Testis (tissue), 3 donors: Measurements from ENCODE around the gene ERBB2. TPM values are rescaled to one million over a fixed set of nuclear protein-coding genes. Genes with fewer than 3 reads are reported as not detected.

Experiments used
- DNase-seq: peaks from one replicate; pipeline ENCODE4 v3.0.0-alpha.2; 2019
- H3K27ac ChIP-seq, 2 donors: fragments of 200-600 bp; sonication (generic); one replicate each; pipeline ENCODE4 v1.5.1; 2019
- H3K27me3 ChIP-seq: fragments of 200-600 bp; sonication (generic); one replicate; pipeline ENCODE4 v1.5.1; 2019
- H3K36me3 ChIP-seq: fragments of 200-600 bp; sonication (generic); one replicate; pipeline ENCODE4 v1.5.1; 2017; ENCODE audit warnings: low read depth; ENCODE audit errors: missing control alignments
- H3K4me1 ChIP-seq: fragments of 200-600 bp; sonication (generic); one replicate; pipeline ENCODE4 v1.5.1; 2019
- H3K4me3 ChIP-seq, 2 donors: fragments of 200-600 bp; sonication (generic); one replicate each; pipeline ENCODE4 v1.5.1; 2017 to 2019
- H3K9me3 ChIP-seq: fragments of 200-600 bp; sonication (generic); one replicate; pipeline ENCODE4 v1.5.1; 2017
- POLR2A ChIP-seq: fragments of 450-650 bp; IDR thresholded peaks from one replicate; pipeline ENCODE4 v1.6.1; 2017; ENCODE audit warnings: antibody characterized with exemption, mild to moderate bottlenecking, moderate library complexity
- WGBS, 2 donors: methylation state at CpG; one replicate each; pipeline ENCODE4 v1.1.5; 2018; 5-methylcytosine and 5-hydroxymethylcytosine counted together
- intact Hi-C: fragments of 100-400 bp; cut with DNase I; formaldehyde crosslinking; loops from one replicate; pipeline ENCODE4 v1.15.1; 2023; ENCODE audit warnings: low total_unique reads
- polyA plus RNA-seq: library from polyadenylated mRNA; stranded (reverse); fragments of 350-450 nt; fragmentation: Illumina TruSeq; extraction: RNeasy Lipid Tissue Mini Kit (QIAGEN cat#74804); gene quantifications from one replicate; pipeline ENCODE4 v1.2.3, GENCODE V29; 2014; ENCODE audit warnings: low read depth, low replicate concordance; ENCODE audit not compliant: insufficient read depth
- total RNA-seq, 2 donors: library from RNA; depleted of rRNA; stranded (reverse); fragments of >200 nt; gene quantifications; one replicate each; pipeline ENCODE4 v1.2.3, GENCODE V29; 2016
- TF ChIP-seq, protein P1 (sequence below), 3 experiments: fragments of 450-650 bp in 2 of 3; fragments of 200-600 bp in 1 of 3; sonication (generic) in 1 of 3; IDR thresholded peaks; one replicate each; pipeline ENCODE4 v1.5.1; 2016 to 2019; ENCODE audit warnings: antibody characterized with exemption in 3 of 3, mild to moderate bottlenecking in 2 of 3, moderate library complexity in 1 of 3

Gene ERBB2
- total and polyA plus RNA-seq, 3 donors from 2014 or later = 32.1 to 40.0 (median 32.1) TPM

DNA sequence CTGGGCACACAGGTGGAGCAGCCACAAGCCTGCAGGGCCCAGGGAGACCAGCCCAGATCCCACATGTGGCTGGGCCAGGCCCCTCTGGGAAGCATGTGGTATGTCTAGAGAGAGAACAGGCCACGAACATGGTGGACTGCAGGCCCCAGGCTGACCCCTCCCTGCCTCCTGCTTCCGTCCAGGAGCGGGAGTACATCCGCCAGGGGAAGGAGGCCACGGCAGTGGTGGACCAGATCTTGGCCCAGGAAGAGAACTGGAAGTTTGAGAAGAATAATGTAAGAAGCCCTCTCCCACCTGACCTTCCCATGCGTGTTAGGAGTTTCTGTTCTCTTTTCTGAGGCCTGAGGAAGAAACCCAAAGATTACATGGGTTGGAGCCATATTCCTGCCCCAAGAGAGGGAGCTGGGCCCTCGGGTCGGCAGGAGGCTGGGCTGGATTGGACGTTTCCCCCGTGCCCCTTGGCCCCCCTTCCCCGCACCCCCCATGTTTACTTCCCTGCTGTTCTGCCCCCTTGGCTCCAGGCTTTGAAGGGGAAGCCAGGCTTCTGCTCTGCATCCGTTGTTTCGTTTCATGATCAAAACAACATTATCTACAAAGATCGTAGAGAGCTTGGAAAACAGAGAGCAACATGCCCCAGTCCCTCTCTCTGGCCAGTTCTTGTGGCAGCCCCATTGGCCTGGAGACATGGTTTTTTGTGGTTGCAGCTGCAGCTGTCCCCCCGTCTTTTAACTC lies 40.4 kb upstream of the ERBB2 start:
- intact Hi-C loops = no loop called here
- Histone ChIP-seq H3K9me3 (no peaks in the 10 kb centered on the region), H3K36me3 (no peaks in the 10 kb centered on the region), H3K4me3 (no peak overlapping the region), H3K27ac (peak overlapping the region in 1 of 2 donors; percentile 69), H3K4me1 (peaks cover 4% of the 10 kb centered on the region), H3K27me3 (no peaks in the 10 kb centered on the region)
- WGBS, 2 donors = 57 to 61% methylated on average over 14 to 15 of the region's 15 CpGs
- TF ChIP-seq, protein P1, sequence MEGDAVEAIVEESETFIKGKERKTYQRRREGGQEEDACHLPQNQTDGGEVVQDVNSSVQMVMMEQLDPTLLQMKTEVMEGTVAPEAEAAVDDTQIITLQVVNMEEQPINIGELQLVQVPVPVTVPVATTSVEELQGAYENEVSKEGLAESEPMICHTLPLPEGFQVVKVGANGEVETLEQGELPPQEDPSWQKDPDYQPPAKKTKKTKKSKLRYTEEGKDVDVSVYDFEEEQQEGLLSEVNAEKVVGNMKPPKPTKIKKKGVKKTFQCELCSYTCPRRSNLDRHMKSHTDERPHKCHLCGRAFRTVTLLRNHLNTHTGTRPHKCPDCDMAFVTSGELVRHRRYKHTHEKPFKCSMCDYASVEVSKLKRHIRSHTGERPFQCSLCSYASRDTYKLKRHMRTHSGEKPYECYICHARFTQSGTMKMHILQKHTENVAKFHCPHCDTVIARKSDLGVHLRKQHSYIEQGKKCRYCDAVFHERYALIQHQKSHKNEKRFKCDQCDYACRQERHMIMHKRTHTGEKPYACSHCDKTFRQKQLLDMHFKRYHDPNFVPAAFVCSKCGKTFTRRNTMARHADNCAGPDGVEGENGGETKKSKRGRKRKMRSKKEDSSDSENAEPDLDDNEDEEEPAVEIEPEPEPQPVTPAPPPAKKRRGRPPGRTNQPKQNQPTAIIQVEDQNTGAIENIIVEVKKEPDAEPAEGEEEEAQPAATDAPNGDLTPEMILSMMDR (IDR thresholded peaks at IDR 0.05) = no peak
- TF ChIP-seq POLR2A = no peak
- no peak for DNase-seq

DNA sequence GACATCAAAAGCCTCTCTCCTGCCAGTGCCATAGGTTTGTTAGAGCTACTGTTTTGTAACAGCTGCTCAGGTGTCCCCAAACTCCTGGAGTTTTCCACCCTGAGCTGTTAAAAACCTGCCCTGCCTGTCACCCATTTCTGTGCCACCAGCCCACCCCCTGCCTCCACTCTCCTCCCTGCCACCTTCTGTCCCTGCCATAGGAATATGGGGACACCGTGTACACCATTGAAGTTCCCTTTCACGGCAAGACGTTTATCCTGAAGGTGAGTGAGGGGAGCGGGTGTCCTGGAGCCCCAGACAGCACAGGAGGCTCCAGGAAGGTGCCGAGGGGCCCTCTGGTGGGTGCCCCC lies 39.9 kb upstream of the ERBB2 start:
- no peaks in the 10 kb centered on the region for H3K9me3 ChIP-seq
- 74 to 78% methylated on average over 5 of the region's 5 CpGs for WGBS, 2 donors
- H3K4me1 ChIP-seq = peaks cover 4% of the 10 kb centered on the region
- intact Hi-C loops = no loop called here
- TF ChIP-seq, protein P1 (IDR thresholded peaks at IDR 0.05) = no peak
- TF ChIP-seq POLR2A = no peak
- H3K36me3 ChIP-seq = no peaks in the 10 kb centered on the region
- peak overlapping the region; percentile 24 to 69 for H3K27ac ChIP-seq
- H3K4me3 ChIP-seq = no peak overlapping the region
- no peaks in the 10 kb centered on the region for H3K27me3 ChIP-seq
- no peak for DNase-seq

GRCh38 chr17:39660397-39661385 lies 39.2 kb upstream of the ERBB2 start:
- Histone ChIP-seq H3K36me3 (no peaks in the 10 kb centered on the region), H3K27ac (peak overlapping the region; percentile 24 to 69), H3K27me3 (no peaks in the 10 kb centered on the region), H3K9me3 (no peaks in the 10 kb centered on the region), H3K4me1 (peaks cover 4% of the 10 kb centered on the region), H3K4me3 (no peak overlapping the region)
- intact Hi-C loops = no loop called here
- TF ChIP-seq, protein P1 (IDR thresholded peaks at IDR 0.05) = no peak
- TF ChIP-seq POLR2A = no peak
- DNase-seq = no peak
- WGBS, 2 donors = 69 to 85% methylated on average over 21 to 35 of the region's 35 CpGs

GRCh38 chr17:39661744-39662541 lies 37.9 kb upstream of the ERBB2 start:
- Histone ChIP-seq H3K36me3 (no peaks in the 10 kb centered on the region), H3K4me3 (no peak overlapping the region)

More at GRCh38 chr17:39661744-39662541, 37.9 kb upstream of the ERBB2 start:
- Histone ChIP-seq H3K4me1 (peaks cover 11% of the 10 kb centered on the region), H3K9me3 (no peaks in the 10 kb centered on the region), H3K27ac (no peak overlapping the region), H3K27me3 (no peaks in the 10 kb centered on the region)
- no peak for DNase-seq
- no peak for TF ChIP-seq POLR2A
- TF ChIP-seq, protein P1 (IDR thresholded peaks at IDR 0.05) = no peak
- intact Hi-C loops = no loop called here
- WGBS, 2 donors = 73 to 90% methylated on average over 3 to 8 of the region's 8 CpGs
